NCI-H446 treated with DMSO at 0.1 percent for 48 hours (cell line): ENCODE data around the gene CBLL1.

ENCODE experiments used
- DNase-seq: peaks from one replicate; lab custom pipeline; 2025; lab: John Stamatoyannopoulos, UW

The CBLL1 gene

GRCh38 chr7:107743567-107744344, at the start of gene CBLL1:
Gene CBLL1, plus strand, starts transcription at chr7:107744142. Its CDS starts 22 bp downstream, at chr7:107744164.
- DNase-seq, result peak; percentile 75

GRCh38 chr7:107694386-107694785, 49.6 kb upstream of the CBLL1 start:
- DNase-seq, result no peak

GRCh38 chr7:107696330-107696946, 47.5 kb upstream of the CBLL1 start:
- DNase-seq, result no peak

GRCh38 chr7:107697321-107698049, 46.5 kb upstream of the CBLL1 start:
- DNase-seq, result peak; percentile 56

GRCh38 chr7:107700570-107700969, 43.4 kb upstream of the CBLL1 start:
- no peak for DNase-seq

- DNase-seq, result no peak
Observed at GRCh38 chr7:107701191-107701590, 42.8 kb upstream of the CBLL1 start.

GRCh38 chr7:107703219-107703618, 40.7 kb upstream of the CBLL1 start:
- DNase-seq, result no peak

GRCh38 chr7:107703872-107704271, 40.1 kb upstream of the CBLL1 start:
- no peak for DNase-seq

- no peak for DNase-seq
Observed at GRCh38 chr7:107708956-107709355, 35.0 kb upstream of the CBLL1 start.

GRCh38 chr7:107711301-107711700, 32.6 kb upstream of the CBLL1 start:
- no peak for DNase-seq

GRCh38 chr7:107712025-107712424, 31.9 kb upstream of the CBLL1 start:
- no peak for DNase-seq

GRCh38 chr7:107712896-107713295, 31.0 kb upstream of the CBLL1 start:
- DNase-seq, result no peak

GRCh38 chr7:107715531-107715930, 28.4 kb upstream of the CBLL1 start:
- DNase-seq, result no peak

- DNase-seq, result no peak
Observed at GRCh38 chr7:107718456-107719193, 25.3 kb upstream of the CBLL1 start.

- no peak for DNase-seq
Observed at GRCh38 chr7:107721286-107721685, 22.7 kb upstream of the CBLL1 start.

- DNase-seq, result no peak
Observed at GRCh38 chr7:107723255-107723654, 20.7 kb upstream of the CBLL1 start.

GRCh38 chr7:107725138-107725740, 18.7 kb upstream of the CBLL1 start:
- DNase-seq, result no peak

GRCh38 chr7:107726356-107727130, 17.4 kb upstream of the CBLL1 start:
- no peak for DNase-seq

- DNase-seq, result no peak
Observed at GRCh38 chr7:107728276-107728675, 15.7 kb upstream of the CBLL1 start.

GRCh38 chr7:107742678-107743566, 1.0 kb upstream of the CBLL1 start:
- no peak for DNase-seq
